ENCODE measurements around the gene COPG2.
"Not testable (repeated sequence)": the region's sequence is repeated elsewhere in the genome, so short reads cannot be mapped to it uniquely, and the experiment has no call there.

The COPG2 gene

DNA sequence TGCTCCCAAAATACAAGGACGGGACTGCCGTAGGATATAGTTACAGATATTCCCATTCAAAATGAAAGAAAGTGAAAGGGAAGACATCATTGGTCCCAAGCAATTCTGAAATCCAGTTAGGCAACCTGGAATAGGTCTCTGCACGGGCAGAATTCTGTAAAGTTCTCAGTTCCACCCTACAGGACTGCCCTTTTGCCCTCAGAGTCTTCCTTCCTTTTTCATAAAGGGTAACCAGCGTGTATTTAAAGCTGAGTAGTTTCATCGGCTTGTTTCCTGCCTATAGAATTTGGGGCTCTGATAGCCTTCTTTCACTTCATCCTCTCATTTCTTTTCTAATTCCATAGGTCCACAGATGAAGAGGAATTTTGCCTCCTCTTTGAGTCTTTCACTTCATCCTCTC lies 20.0 kb downstream of the COPG2 start:
- Histone ChIP-seq H3K9ac (ENCODE audit: low read length) (no peak overlapping the region), H3K4me3 (ENCODE audit: low read length) (no peak overlapping the region), H3K36me3 (ENCODE audit: control insufficient read depth, insufficient read depth, low read length) (no peaks in the 10 kb centered on the region), H3K4me1 (ENCODE audit: control insufficient read depth, insufficient read depth, low read length) (no peaks in the 10 kb centered on the region), H3K9me3 (ENCODE audit: control insufficient read depth, low read length) (no peaks in the 10 kb centered on the region), H3K27me3 (ENCODE audit: control insufficient read depth, insufficient read depth, low read length) (no peaks in the 10 kb centered on the region)

DNA sequence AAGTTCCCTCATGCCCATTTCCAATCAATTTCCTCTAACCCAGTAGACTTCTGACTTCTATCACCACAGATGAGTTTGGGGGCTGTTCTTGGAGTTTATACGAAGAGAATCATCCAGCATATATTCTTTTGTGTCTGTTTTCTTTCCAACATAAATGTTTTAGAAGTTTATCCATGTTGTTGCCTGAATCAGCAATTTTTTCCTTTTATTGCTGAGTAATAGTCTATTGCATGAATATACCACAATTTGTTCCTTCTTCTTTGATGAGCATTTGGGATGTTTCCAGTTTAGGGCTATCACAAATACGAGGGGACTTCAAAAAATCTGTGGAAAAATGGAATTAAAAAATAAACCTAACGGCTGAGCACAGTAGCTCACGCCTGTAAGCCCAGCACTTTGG lies 26.2 kb downstream of the COPG2 start:
- Histone ChIP-seq H3K4me1 (ENCODE audit: control insufficient read depth, insufficient read depth, low read length) (no peaks in the 10 kb centered on the region), H3K36me3 (ENCODE audit: control insufficient read depth, insufficient read depth, low read length) (no peaks in the 10 kb centered on the region), H3K27me3 (ENCODE audit: control insufficient read depth, insufficient read depth, low read length) (no peaks in the 10 kb centered on the region), H3K9ac (ENCODE audit: low read length) (no peak overlapping the region), H3K9me3 (ENCODE audit: control insufficient read depth, low read length) (no peaks in the 10 kb centered on the region), H3K4me3 (ENCODE audit: low read length) (no peak overlapping the region)

DNA sequence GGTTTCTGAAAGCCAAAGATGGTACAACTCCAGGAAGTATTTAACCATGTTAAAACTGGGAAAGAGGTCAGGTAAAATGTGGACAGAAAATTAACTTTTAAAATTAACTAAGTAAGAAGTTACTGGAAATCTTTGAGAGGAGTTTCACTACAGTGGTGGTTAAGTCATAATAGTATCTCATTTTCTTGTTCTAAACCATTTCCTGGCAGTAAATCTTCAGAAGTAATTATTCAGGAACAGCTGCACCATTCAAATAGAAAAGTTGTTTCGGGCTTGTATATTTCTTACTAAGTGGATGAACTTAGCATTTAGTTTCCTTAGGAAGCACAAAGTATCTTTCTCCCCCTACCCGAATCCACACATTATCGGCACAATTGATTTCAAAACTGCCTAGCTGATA lies 27.1 kb downstream of the COPG2 start:
- no peaks in the 10 kb centered on the region for H3K27me3 ChIP-seq (ENCODE audit: control insufficient read depth, insufficient read depth, low read length)
- no peaks in the 10 kb centered on the region for H3K36me3 ChIP-seq (ENCODE audit: control insufficient read depth, insufficient read depth, low read length)
- no peak overlapping the region for H3K4me3 ChIP-seq (ENCODE audit: low read length)

DNA sequence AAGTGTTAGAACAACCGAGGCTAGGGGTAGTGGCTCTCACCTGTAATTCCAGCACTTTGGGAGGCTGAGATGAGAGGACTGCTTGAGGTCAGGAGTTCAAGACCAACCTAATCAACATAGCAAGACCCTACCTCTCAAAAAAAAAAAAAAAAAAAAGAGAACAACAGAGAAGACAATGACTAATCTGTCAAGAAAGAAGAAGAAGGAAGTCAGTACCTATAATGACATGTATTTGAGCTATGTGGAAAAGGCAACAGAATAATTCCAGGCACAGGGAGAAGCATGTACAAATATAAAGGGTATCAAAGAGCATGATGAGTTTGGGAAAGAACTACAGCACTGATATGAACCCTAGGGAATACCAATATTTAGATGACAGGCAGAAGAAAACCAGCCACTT lies 27.5 kb downstream of the COPG2 start:
- no peaks in the 10 kb centered on the region for H3K9me3 ChIP-seq (ENCODE audit: control insufficient read depth, low read length)
- H3K27me3 ChIP-seq (ENCODE audit: control insufficient read depth, insufficient read depth, low read length): no peaks in the 10 kb centered on the region
- no peaks in the 10 kb centered on the region for H3K36me3 ChIP-seq (ENCODE audit: control insufficient read depth, insufficient read depth, low read length)
- no peak overlapping the region for H3K4me3 ChIP-seq (ENCODE audit: low read length)
- H3K4me1 ChIP-seq (ENCODE audit: control insufficient read depth, insufficient read depth, low read length): no peaks in the 10 kb centered on the region
- no peak overlapping the region for H3K9ac ChIP-seq (ENCODE audit: low read length)

More for the DNA sequence above, 27.1 kb downstream of the COPG2 start:
- Histone ChIP-seq H3K9ac (ENCODE audit: low read length) (no peak overlapping the region), H3K9me3 (ENCODE audit: control insufficient read depth, low read length) (no peaks in the 10 kb centered on the region), H3K4me1 (ENCODE audit: control insufficient read depth, insufficient read depth, low read length) (no peaks in the 10 kb centered on the region)

DNA sequence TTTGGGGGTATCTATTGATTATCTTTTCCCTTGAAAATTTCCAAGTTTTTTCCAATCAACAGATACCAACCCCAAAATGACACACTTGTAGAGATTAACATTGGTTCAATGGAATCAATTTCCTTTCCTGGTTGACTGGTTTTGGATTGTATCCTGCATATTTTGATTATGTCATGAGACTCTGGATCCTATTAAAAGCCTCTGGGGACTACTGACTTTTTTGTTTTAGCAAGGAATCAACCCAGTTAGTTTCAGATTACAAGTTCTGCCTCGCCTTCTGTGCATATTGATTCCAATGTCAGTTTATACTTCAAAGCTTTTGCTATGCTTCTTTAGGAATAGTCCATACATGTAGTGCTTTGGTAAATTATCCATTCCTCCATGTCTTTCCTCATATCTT lies 29.2 kb downstream of the COPG2 start:
- Histone ChIP-seq H3K36me3 (ENCODE audit: control insufficient read depth, insufficient read depth, low read length) (no peaks in the 10 kb centered on the region), H3K27me3 (ENCODE audit: control insufficient read depth, insufficient read depth, low read length) (no peaks in the 10 kb centered on the region), H3K4me1 (ENCODE audit: control insufficient read depth, insufficient read depth, low read length) (no peaks in the 10 kb centered on the region), H3K9ac (ENCODE audit: low read length) (no peak overlapping the region), H3K4me3 (ENCODE audit: low read length) (no peak overlapping the region), H3K9me3 (ENCODE audit: control insufficient read depth, low read length) (no peaks in the 10 kb centered on the region)

DNA sequence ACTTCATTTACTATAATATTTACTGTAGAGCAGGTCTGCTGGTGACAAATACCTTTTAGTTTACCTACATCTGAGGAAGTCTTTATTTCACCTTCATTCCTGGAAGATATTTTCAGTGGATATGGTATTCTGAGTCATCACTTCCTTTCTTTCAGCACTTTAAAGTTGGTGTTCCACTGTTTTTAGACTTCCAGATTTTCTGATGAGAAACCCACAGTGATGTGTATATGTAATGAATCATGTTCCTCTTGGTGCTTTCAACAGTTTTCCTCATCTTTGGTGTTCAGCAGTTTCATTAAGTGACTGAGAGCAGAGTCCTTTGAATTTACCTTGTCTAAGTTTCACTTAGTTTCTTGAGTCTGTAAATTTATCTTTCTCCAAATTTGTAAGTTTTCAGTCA lies 36.4 kb downstream of the COPG2 start:
- no peak overlapping the region for H3K9ac ChIP-seq (ENCODE audit: low read length)
- H3K9me3 ChIP-seq (ENCODE audit: control insufficient read depth, low read length): no peaks in the 10 kb centered on the region
- no peaks in the 10 kb centered on the region for H3K4me1 ChIP-seq (ENCODE audit: control insufficient read depth, insufficient read depth, low read length)
- no peaks in the 10 kb centered on the region for H3K36me3 ChIP-seq (ENCODE audit: control insufficient read depth, insufficient read depth, low read length)
- H3K4me3 ChIP-seq (ENCODE audit: low read length): no peak overlapping the region
- H3K27me3 ChIP-seq (ENCODE audit: control insufficient read depth, insufficient read depth, low read length): no peaks in the 10 kb centered on the region

DNA sequence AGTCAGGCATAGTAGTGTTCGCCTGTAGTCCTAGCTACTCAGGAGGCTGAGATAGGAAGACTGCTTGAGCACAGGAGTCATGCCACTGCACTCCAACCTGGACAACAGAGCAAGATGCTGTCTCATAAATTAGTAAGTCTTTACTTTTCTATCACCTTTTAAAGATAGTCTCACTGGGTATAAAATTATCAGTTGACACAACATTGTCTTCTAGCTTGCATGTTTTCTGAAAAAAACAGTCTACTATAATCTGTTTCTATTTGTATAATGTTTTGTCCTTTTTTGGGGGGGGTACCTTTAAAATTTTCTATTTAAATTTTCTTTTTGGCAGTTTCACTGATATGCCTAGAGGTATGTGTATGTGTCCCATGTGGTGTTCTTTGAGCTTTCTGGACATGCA lies 39.6 kb downstream of the COPG2 start:
- no peaks in the 10 kb centered on the region for H3K36me3 ChIP-seq (ENCODE audit: control insufficient read depth, insufficient read depth, low read length)
- H3K9ac ChIP-seq (ENCODE audit: low read length): no peak overlapping the region
- no peaks in the 10 kb centered on the region for H3K27me3 ChIP-seq (ENCODE audit: control insufficient read depth, insufficient read depth, low read length)
- no peaks in the 10 kb centered on the region for H3K9me3 ChIP-seq (ENCODE audit: control insufficient read depth, low read length)
- H3K4me1 ChIP-seq (ENCODE audit: control insufficient read depth, insufficient read depth, low read length): no peaks in the 10 kb centered on the region
- H3K4me3 ChIP-seq (ENCODE audit: low read length): no peak overlapping the region

DNA sequence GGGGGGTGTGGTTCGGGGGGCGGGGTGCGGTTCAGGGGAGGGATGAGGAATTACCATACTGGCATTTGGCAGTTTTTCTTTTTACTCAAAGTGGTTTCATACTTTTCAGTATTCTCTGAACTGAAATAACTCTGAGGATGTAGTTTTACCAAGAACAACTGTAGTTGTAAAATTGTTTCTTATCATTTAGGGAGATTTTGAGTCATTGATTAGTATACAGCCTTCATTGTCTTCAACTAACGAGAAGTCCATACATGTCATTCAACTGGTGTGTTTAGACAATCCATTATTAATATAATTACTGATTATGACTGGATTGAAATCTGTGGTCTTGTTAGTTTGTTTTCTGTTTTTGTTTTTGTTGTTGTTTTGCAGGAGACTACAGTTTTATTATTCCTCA lies 40.8 kb downstream of the COPG2 start:
- Histone ChIP-seq H3K9me3 (ENCODE audit: control insufficient read depth, low read length) (no peaks in the 10 kb centered on the region), H3K9ac (ENCODE audit: low read length) (no peak overlapping the region), H3K27me3 (ENCODE audit: control insufficient read depth, insufficient read depth, low read length) (no peaks in the 10 kb centered on the region), H3K4me3 (ENCODE audit: low read length) (no peak overlapping the region), H3K4me1 (ENCODE audit: control insufficient read depth, insufficient read depth, low read length) (no peaks in the 10 kb centered on the region), H3K36me3 (ENCODE audit: control insufficient read depth, insufficient read depth, low read length) (no peaks in the 10 kb centered on the region)

DNA sequence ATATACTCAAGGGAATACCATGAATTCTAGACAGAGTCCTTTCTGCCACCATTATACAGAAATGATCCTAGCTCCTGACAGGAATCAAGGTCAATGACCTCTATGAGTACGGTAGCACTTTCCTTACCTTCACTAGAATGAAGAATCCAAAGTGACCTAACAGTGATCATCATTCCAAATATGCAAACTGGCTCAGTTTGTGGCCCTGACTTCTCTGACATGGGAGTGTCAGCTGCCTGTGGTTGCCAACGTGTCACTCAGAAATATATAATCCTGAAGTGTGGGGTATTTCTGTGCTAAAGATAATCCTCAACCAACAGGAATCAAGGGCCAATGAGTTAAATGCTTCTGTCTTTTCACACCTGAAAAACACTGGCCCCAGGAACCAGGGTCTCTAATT lies 45.7 kb downstream of the COPG2 start:
- Histone ChIP-seq H3K36me3 (ENCODE audit: control insufficient read depth, insufficient read depth, low read length) (no peaks in the 10 kb centered on the region), H3K27me3 (ENCODE audit: control insufficient read depth, insufficient read depth, low read length) (no peaks in the 10 kb centered on the region), H3K9ac (ENCODE audit: low read length) (no peak overlapping the region), H3K4me1 (ENCODE audit: control insufficient read depth, insufficient read depth, low read length) (no peaks in the 10 kb centered on the region), H3K9me3 (ENCODE audit: control insufficient read depth, low read length) (no peaks in the 10 kb centered on the region), H3K4me3 (ENCODE audit: low read length) (no peak overlapping the region)

DNA sequence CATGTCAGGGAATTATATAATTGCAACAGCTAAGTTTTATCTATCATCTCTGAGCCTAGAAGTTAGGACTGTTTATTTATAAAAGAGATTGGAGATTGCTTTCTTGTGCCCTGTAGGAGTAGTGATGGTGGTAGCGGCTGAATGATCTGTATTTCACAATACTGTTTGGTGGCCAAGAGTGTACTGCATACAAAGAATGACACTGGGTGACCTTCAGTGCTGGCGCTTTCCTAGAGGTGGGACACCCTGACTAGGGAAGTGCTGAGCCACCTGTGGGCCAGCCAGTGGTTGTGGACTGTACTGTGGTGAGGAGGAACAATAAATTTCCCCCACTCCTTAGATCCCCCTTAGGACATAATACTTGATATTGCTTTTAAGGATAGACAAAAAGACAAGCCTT lies 53.0 kb downstream of the COPG2 start:
- Histone ChIP-seq H3K4me1 (ENCODE audit: control insufficient read depth, insufficient read depth, low read length) (no peaks in the 10 kb centered on the region), H3K9me3 (ENCODE audit: control insufficient read depth, low read length) (no peaks in the 10 kb centered on the region), H3K27me3 (ENCODE audit: control insufficient read depth, insufficient read depth, low read length) (no peaks in the 10 kb centered on the region), H3K9ac (ENCODE audit: low read length) (no peak overlapping the region), H3K4me3 (ENCODE audit: low read length) (no peak overlapping the region), H3K36me3 (ENCODE audit: control insufficient read depth, insufficient read depth, low read length) (no peaks in the 10 kb centered on the region)

DNA sequence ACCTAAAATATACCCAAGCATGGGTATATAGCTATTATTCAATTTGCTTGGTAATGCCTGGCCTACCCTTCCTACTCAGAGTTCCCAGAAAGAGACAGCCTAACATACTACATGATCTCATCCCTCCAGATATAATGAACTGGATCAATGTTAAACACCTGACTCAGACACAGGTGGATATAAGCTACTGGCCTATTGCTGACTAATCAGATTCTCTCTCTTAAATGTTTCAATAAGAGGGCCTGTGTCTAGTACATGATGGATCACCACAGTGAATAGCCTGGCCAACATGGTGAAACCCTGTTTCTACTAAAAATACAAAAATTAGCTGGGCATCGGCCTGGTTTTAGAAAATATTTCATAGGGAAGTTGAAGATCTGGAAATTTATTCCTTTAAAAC lies 54.1 kb downstream of the COPG2 start:
- H3K9me3 ChIP-seq (ENCODE audit: control insufficient read depth, low read length): no peaks in the 10 kb centered on the region
- no peaks in the 10 kb centered on the region for H3K27me3 ChIP-seq (ENCODE audit: control insufficient read depth, insufficient read depth, low read length)
- no peak overlapping the region for H3K9ac ChIP-seq (ENCODE audit: low read length)
- H3K4me1 ChIP-seq (ENCODE audit: control insufficient read depth, insufficient read depth, low read length): no peaks in the 10 kb centered on the region
- no peaks in the 10 kb centered on the region for H3K36me3 ChIP-seq (ENCODE audit: control insufficient read depth, insufficient read depth, low read length)
- H3K4me3 ChIP-seq (ENCODE audit: low read length): no peak overlapping the region

DNA sequence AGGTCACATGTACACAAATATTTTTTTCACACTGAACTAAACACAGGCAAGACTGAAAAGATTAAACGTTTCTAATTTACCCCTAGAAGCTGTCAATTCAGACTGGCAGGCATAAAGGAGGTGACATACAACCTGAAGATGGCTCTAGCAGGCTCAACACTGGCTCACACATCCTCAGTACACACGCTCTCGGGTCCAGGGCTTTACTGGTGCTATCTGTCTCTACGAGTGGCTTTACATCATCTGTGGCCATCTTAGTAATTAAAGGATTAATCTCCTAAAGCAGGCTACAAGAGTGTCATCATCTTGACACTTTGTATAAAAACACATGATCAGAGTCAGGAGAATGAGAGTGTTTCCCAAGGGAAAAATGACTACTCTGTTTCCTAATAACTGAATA lies 57.3 kb downstream of the COPG2 start:
- H3K9me3 ChIP-seq (ENCODE audit: control insufficient read depth, low read length): no peaks in the 10 kb centered on the region
- H3K9ac ChIP-seq (ENCODE audit: low read length): no peak overlapping the region
- H3K4me1 ChIP-seq (ENCODE audit: control insufficient read depth, insufficient read depth, low read length): no peaks in the 10 kb centered on the region
- H3K27me3 ChIP-seq (ENCODE audit: control insufficient read depth, insufficient read depth, low read length): no peaks in the 10 kb centered on the region
- H3K36me3 ChIP-seq (ENCODE audit: control insufficient read depth, insufficient read depth, low read length): no peaks in the 10 kb centered on the region
- no peak overlapping the region for H3K4me3 ChIP-seq (ENCODE audit: low read length)

DNA sequence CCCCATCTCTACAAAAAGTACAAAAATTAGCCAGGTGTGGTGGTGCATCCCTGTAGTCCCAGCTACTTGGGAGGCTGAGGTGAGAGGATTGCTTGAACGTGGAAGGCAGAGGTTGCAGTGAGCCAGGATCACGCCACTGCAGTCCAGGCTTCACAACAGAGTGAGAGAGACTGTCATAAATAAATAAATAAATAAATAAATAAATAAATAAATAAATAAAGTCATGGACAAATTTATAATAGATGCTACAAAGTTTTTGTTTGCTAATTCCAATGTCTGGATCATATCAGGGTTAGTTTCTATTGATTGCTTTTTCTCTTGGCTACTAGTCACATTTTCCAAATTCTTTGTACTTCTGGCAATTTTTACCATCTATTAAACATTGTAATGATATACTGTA lies 61.5 kb downstream of the COPG2 start:
- not testable (repeated sequence) for H3K27me3 ChIP-seq (ENCODE audit: control insufficient read depth, insufficient read depth, low read length); H3K9me3 ChIP-seq (ENCODE audit: control insufficient read depth, low read length); H3K36me3 ChIP-seq (ENCODE audit: control insufficient read depth, insufficient read depth, low read length); H3K4me1 ChIP-seq (ENCODE audit: control insufficient read depth, insufficient read depth, low read length); H3K9ac ChIP-seq (ENCODE audit: low read length); H3K4me3 ChIP-seq (ENCODE audit: low read length)

All from mucosa of stomach (tissue), 1 donor.